Dedifferentiated amniotic fluid mesenchymal stem cell (primary cell): ENCODE results near the gene THADA.
"Not testable (repeated sequence)": the region's sequence is repeated elsewhere in the genome, so short reads cannot be mapped to it uniquely, and the experiment has no call there.

ENCODE experiments used
- DNase-seq: peaks from one replicate; pipeline ENCODE4 v3.0.0-alpha.2; 2016; ENCODE audit errors: extremely low spot score

Gene THADA

GRCh38 chr2:43387092-43388062, 208.5 kb downstream of the THADA start:
- DNase-seq = no peak

- not testable (repeated sequence) for DNase-seq
These were observed 209.2 kb downstream of the THADA start for GRCh38 chr2:43386679-43387078.

GRCh38 chr2:43384143-43384542, 211.7 kb downstream of the THADA start:
- DNase-seq = no peak

- DNase-seq = no peak
These were observed 212.3 kb downstream of the THADA start for GRCh38 chr2:43383533-43383932.

GRCh38 chr2:43379494-43379893, 216.3 kb downstream of the THADA start:
- DNase-seq = no peak

GRCh38 chr2:43377327-43377726, 218.5 kb downstream of the THADA start:
- DNase-seq = no peak

GRCh38 chr2:43376523-43377198, 219.2 kb downstream of the THADA start:
- DNase-seq = no peak

GRCh38 chr2:43375746-43376522, 219.9 kb downstream of the THADA start:
- DNase-seq = no peak

GRCh38 chr2:43372416-43373081, 223.3 kb downstream of the THADA start:
- DNase-seq = no peak

GRCh38 chr2:43370705-43371104, 225.1 kb downstream of the THADA start:
- DNase-seq = no peak

- DNase-seq = no peak
These were observed 225.7 kb downstream of the THADA start for GRCh38 chr2:43370146-43370545.

GRCh38 chr2:43368483-43369385, 227.1 kb downstream of the THADA start:
- no peak for DNase-seq

- no peak for DNase-seq
These were observed 228.6 kb downstream of the THADA start for GRCh38 chr2:43367012-43367782.

GRCh38 chr2:43363120-43363519, 232.7 kb downstream of the THADA start:
- no peak for DNase-seq

- DNase-seq = no peak
These were observed 234.6 kb downstream of the THADA start for GRCh38 chr2:43361286-43361685.

GRCh38 chr2:43360137-43360536, 235.7 kb downstream of the THADA start:
- no peak for DNase-seq

GRCh38 chr2:43358410-43359201, 237.2 kb downstream of the THADA start:
- no peak for DNase-seq

GRCh38 chr2:43356774-43357173, 239.1 kb downstream of the THADA start:
- DNase-seq = peak; percentile 38

- no peak for DNase-seq
These were observed 240.4 kb downstream of the THADA start for GRCh38 chr2:43355399-43355798.
